Endodermal cell (in vitro differentiated cells): ENCODE results near the gene GCAT. TPM values are rescaled to one million over a fixed set of nuclear protein-coding genes. Genes with fewer than 3 reads are reported as not detected.

Source experiments
- DNase-seq: peaks from one replicate; pipeline ENCODE4 v3.0.0-alpha.2; 2017
- H3K27ac ChIP-seq: 2 replicates; pipeline ENCODE4 v1.5.1; 2013; ENCODE audit warnings: mild to moderate bottlenecking, low read depth, low read length, moderate library complexity
- H3K27me3 ChIP-seq: 2 replicates; pipeline ENCODE4 v1.6.1; 2013; ENCODE audit warnings: mild to moderate bottlenecking, low read length, moderate library complexity; ENCODE audit not compliant: insufficient read depth, control insufficient read depth, poor library complexity, severe bottlenecking
- H3K36me3 ChIP-seq: 2 replicates; pipeline ENCODE4 v1.7.0; 2013; ENCODE audit warnings: mild to moderate bottlenecking, low read length, moderate library complexity; ENCODE audit not compliant: control insufficient read depth, insufficient read depth
- H3K4me1 ChIP-seq: one replicate; pipeline ENCODE4 v1.7.0; 2013; ENCODE audit warnings: low read length; ENCODE audit not compliant: control insufficient read depth, insufficient read depth
- H3K4me3 ChIP-seq: 2 replicates; pipeline ENCODE4 v1.5.1; 2013; ENCODE audit warnings: mild to moderate bottlenecking, low read length, moderate library complexity
- H3K9ac ChIP-seq: 2 replicates; pipeline ENCODE4 v1.6.1; 2013; ENCODE audit warnings: mild to moderate bottlenecking, low read length, moderate library complexity; ENCODE audit not compliant: poor library complexity, severe bottlenecking; ENCODE audit errors: extremely low read depth
- H3K9me3 ChIP-seq: 2 replicates; pipeline ENCODE4 v1.6.1; 2013; ENCODE audit warnings: mild to moderate bottlenecking, low read length, moderate library complexity; ENCODE audit not compliant: control insufficient read depth
- H3K27ac Mint-ChIP-seq: 2 replicates; pipeline ENCODE4 v1.8.0; 2020; ENCODE audit warnings: mixed read lengths
- H3K27me3 Mint-ChIP-seq: 2 replicates; pipeline ENCODE4 v1.8.0; 2021; ENCODE audit warnings: mild to moderate bottlenecking, mixed read lengths; ENCODE audit not compliant: insufficient read depth
- H3K36me3 Mint-ChIP-seq: 2 replicates; pipeline ENCODE4 v1.8.0; 2020; ENCODE audit warnings: low read depth, mixed read lengths
- H3K4me1 Mint-ChIP-seq: 2 replicates; pipeline ENCODE4 v1.8.0; 2020; ENCODE audit warnings: mixed read lengths
- H3K4me3 Mint-ChIP-seq: 2 replicates; pipeline ENCODE4 v1.8.0; 2020; ENCODE audit warnings: mild to moderate bottlenecking, moderate library complexity, mixed read lengths
- H3K9me3 Mint-ChIP-seq: 2 replicates; pipeline ENCODE4 v1.8.0; 2020; ENCODE audit warnings: mild to moderate bottlenecking, mixed read lengths
- WGBS, 2 experiments: methylation state at CpG; one replicate each; pipeline versions ENCODE4 v1.1.5 to v1.1.7; 2013; ENCODE audit warnings: missing lambda C conversion rate in 2 of 2, mixed read lengths in 1 of 2; ENCODE audit not compliant: insufficient coverage in 1 of 2, insufficient read length in 1 of 2; 5-methylcytosine and 5-hydroxymethylcytosine counted together
- total RNA-seq, 2 donors: library from RNA; stranded (reverse); fragmentation: NEBNext Ultra II Directional in 1 of 2; extraction: Animal tissue kit (Norgen Biotek cat#: 25700) in 1 of 2; gene quantifications; 2 replicates in 1 of 2; 3 replicates in 1 of 2; pipeline ENCODE4 v1.2.1, GENCODE V29; 2021
- TF ChIP-seq, protein P1 (sequence below): fragments of 200-600 bp; sonication (generic); conservative IDR thresholded peaks from 2 replicates; pipeline ENCODE4 v1.5.0; 2021; ENCODE audit warnings: antibody characterized with exemption, mild to moderate bottlenecking

The GCAT gene
- total RNA-seq, 2 donors from 2014 or later = 22.2 to 26.2 TPM

DNA sequence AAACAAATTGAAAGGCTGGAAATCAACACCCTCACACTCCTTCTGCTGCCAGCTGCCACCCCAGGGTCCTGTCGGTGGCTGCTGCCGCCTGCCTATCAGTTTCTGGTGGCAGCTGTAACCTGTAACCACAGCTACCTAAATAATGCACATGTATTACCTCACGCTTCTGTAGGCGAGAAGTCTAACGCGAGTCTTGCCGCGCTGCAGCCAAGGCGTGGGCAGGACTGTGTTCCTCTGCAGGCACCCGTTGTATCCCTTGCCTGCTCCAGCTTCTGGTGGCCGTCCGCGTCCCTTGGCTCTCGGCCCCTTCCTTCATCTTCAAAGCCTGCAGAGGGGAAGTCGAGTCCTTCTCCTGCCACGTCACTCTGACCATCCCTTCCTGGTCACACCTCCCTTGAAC, 44.1 kb upstream of the GCAT start:
- TF ChIP-seq, protein P1, sequence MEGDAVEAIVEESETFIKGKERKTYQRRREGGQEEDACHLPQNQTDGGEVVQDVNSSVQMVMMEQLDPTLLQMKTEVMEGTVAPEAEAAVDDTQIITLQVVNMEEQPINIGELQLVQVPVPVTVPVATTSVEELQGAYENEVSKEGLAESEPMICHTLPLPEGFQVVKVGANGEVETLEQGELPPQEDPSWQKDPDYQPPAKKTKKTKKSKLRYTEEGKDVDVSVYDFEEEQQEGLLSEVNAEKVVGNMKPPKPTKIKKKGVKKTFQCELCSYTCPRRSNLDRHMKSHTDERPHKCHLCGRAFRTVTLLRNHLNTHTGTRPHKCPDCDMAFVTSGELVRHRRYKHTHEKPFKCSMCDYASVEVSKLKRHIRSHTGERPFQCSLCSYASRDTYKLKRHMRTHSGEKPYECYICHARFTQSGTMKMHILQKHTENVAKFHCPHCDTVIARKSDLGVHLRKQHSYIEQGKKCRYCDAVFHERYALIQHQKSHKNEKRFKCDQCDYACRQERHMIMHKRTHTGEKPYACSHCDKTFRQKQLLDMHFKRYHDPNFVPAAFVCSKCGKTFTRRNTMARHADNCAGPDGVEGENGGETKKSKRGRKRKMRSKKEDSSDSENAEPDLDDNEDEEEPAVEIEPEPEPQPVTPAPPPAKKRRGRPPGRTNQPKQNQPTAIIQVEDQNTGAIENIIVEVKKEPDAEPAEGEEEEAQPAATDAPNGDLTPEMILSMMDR = no peak
- H3K9me3 ChIP-seq = no peaks in the 10 kb centered on the region
- no peak overlapping the region for H3K4me3 ChIP-seq
- H3K9ac ChIP-seq = no peak overlapping the region
- H3K27me3 Mint-ChIP-seq = no peaks in the 10 kb centered on the region
- WGBS, 2 experiments = 96 to 97% methylated on average over 13 to 16 of the region's 16 CpGs
- no peaks in the 10 kb centered on the region for H3K4me1 ChIP-seq
- no peak overlapping the region for H3K27ac ChIP-seq
- no peak for DNase-seq
- no peak overlapping the region for H3K27ac Mint-ChIP-seq
- no peaks in the 10 kb centered on the region for H3K27me3 ChIP-seq
- H3K4me1 Mint-ChIP-seq = peaks cover 8% of the 10 kb centered on the region
- H3K4me3 Mint-ChIP-seq = no peak overlapping the region
- no peaks in the 10 kb centered on the region for H3K9me3 Mint-ChIP-seq
- peaks cover 70% of the 10 kb centered on the region for H3K36me3 ChIP-seq
- H3K36me3 Mint-ChIP-seq = peaks cover 57% of the 10 kb centered on the region

DNA sequence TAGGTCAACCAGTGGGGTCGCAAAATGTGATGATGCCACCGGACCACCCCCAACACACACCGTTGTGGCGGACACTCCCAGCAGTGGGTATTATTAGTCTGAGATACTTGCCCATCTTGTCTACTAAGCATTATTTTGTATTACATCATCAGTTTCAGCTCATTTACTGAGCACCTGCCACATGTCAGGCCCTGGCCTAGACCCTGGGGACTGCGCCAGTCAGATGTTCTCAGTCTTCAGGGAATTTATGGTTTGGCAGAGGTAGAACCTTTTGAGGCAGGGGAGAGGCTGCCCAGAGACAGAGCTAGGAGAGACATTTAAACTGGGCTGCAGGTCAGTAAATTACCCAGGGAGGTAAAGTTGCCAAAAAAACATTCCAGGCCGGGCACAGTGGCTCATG, 43.1 kb upstream of the GCAT start:
- DNase-seq = no peak
- no peaks in the 10 kb centered on the region for H3K27me3 Mint-ChIP-seq
- H3K36me3 Mint-ChIP-seq = peaks cover 52% of the 10 kb centered on the region
- Histone ChIP-seq H3K27ac (no peak overlapping the region), H3K9me3 (no peaks in the 10 kb centered on the region), H3K4me1 (no peaks in the 10 kb centered on the region), H3K27me3 (no peaks in the 10 kb centered on the region), H3K4me3 (no peak overlapping the region), H3K9ac (no peak overlapping the region), H3K36me3 (peaks cover 70% of the 10 kb centered on the region)
- peaks cover 8% of the 10 kb centered on the region for H3K4me1 Mint-ChIP-seq
- no peak overlapping the region for H3K27ac Mint-ChIP-seq
- 98 to 100% methylated on average over 2 to 6 of the region's 6 CpGs for WGBS, 2 experiments
- no peaks in the 10 kb centered on the region for H3K9me3 Mint-ChIP-seq
- TF ChIP-seq, protein P1 = no peak
- no peak overlapping the region for H3K4me3 Mint-ChIP-seq

DNA sequence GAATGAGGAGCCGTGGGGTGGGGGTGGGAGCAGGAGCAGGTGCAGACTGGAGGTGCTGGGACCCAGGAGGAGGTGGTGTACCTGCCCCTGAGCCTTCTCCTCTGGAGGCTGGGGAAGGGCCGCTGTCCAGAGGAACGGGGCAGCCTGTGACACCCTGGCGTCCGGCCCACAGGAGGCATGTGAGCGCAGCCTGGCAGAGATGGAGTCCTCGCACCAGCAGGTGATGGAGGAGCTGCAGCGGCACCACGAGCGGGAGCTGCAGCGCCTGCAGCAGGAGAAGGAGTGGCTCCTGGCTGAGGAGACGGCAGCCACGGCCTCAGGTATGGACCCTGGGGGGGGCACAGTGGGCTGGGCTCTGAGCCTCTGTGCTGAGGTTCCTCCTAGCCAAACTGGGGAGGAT, 42.2 kb upstream of the GCAT start:
- H3K4me3 Mint-ChIP-seq = no peak overlapping the region
- Histone ChIP-seq H3K27me3 (no peaks in the 10 kb centered on the region), H3K4me1 (no peaks in the 10 kb centered on the region), H3K27ac (no peak overlapping the region), H3K36me3 (peaks cover 65% of the 10 kb centered on the region), H3K4me3 (no peak overlapping the region), H3K9me3 (no peaks in the 10 kb centered on the region), H3K9ac (no peak overlapping the region)
- H3K27me3 Mint-ChIP-seq = no peaks in the 10 kb centered on the region
- H3K4me1 Mint-ChIP-seq = peaks cover 2% of the 10 kb centered on the region
- WGBS, 2 experiments = 92 to 97% methylated on average over 5 to 13 of the region's 13 CpGs
- TF ChIP-seq, protein P1 = no peak
- DNase-seq = no peak
- no peak overlapping the region for H3K27ac Mint-ChIP-seq
- peaks cover 51% of the 10 kb centered on the region for H3K36me3 Mint-ChIP-seq
- H3K9me3 Mint-ChIP-seq = no peaks in the 10 kb centered on the region
